Liver (tissue), 9 donors: ENCODE measurements around the gene PRKN. TPM values are rescaled to one million over a fixed set of nuclear protein-coding genes. Genes with fewer than 3 reads are reported as not detected.

ENCODE experiments used
- DNase-seq: peaks from one replicate; pipeline ENCODE4 v3.0.0-alpha.2; 2017; ENCODE audit warnings: low spot score
- H3K27ac ChIP-seq, 2 donors: one replicate each; pipeline ENCODE4 v1.7.0; 2013; ENCODE audit warnings: inconsistent platforms in 2 of 2, low read length in 2 of 2, control low read depth in 1 of 2, low read depth in 1 of 2, mild to moderate bottlenecking in 1 of 2
- H3K27me3 ChIP-seq, 4 donors: one replicate each; pipeline versions ENCODE4 v1.6.1 to v1.7.0; 2013; ENCODE audit warnings: low read length in 3 of 4, inconsistent platforms in 1 of 4, mild to moderate bottlenecking in 1 of 4, moderate library complexity in 1 of 4; ENCODE audit not compliant: control insufficient read depth in 4 of 4, insufficient read depth in 4 of 4
- H3K36me3 ChIP-seq, 4 donors: one replicate each; pipeline versions ENCODE4 v1.6.1 to v1.7.0; 2013; ENCODE audit warnings: low read length in 3 of 4, mild to moderate bottlenecking in 3 of 4, low read depth in 1 of 4, moderate library complexity in 1 of 4; ENCODE audit not compliant: control insufficient read depth in 4 of 4, insufficient read depth in 3 of 4
- H3K4me1 ChIP-seq, 4 donors: one replicate each; pipeline versions ENCODE4 v1.6.1 to v1.7.0; 2013; ENCODE audit warnings: low read length in 3 of 4, mild to moderate bottlenecking in 3 of 4, moderate library complexity in 1 of 4; ENCODE audit not compliant: control insufficient read depth in 4 of 4, insufficient read depth in 4 of 4
- H3K4me3 ChIP-seq, 3 donors: one replicate each; pipeline versions ENCODE4 v1.6.1 to v1.7.0; 2013; ENCODE audit warnings: low read length in 3 of 3, control low read depth in 1 of 3, low read depth in 1 of 3, mild to moderate bottlenecking in 1 of 3
- H3K9ac ChIP-seq, 2 donors: one replicate each; pipeline ENCODE4 v1.7.0; 2013; ENCODE audit warnings: low read length in 2 of 2, mild to moderate bottlenecking in 2 of 2, moderate library complexity in 2 of 2, control low read depth in 1 of 2, low read depth in 1 of 2
- H3K9me3 ChIP-seq, 4 donors: one replicate each; pipeline versions ENCODE4 v1.6.1 to v1.7.0; 2013; ENCODE audit warnings: low read length in 3 of 4; ENCODE audit not compliant: control insufficient read depth in 4 of 4
- EGR1 ChIP-seq, 2 donors: IDR thresholded peaks; 2 replicates each; pipeline ENCODE4 v1.6.1; 2016 to 2018; ENCODE audit warnings: antibody characterized with exemption in 2 of 2, low read depth in 2 of 2
- FOXA2 ChIP-seq: IDR thresholded peaks from 2 replicates; pipeline ENCODE4 v1.6.1; 2016; ENCODE audit warnings: antibody characterized with exemption
- HNF4A ChIP-seq, 2 donors: conservative IDR thresholded peaks; 2 replicates each; pipeline ENCODE4 v1.6.1; 2016; ENCODE audit warnings: antibody characterized with exemption in 2 of 2, mild to moderate bottlenecking in 2 of 2
- HNF4G ChIP-seq: IDR thresholded peaks from 2 replicates; pipeline ENCODE4 v1.6.1; 2016; ENCODE audit warnings: antibody characterized with exemption
- JUND ChIP-seq, 2 donors: IDR thresholded peaks; 2 replicates each; pipeline ENCODE4 v1.6.1; 2016; ENCODE audit warnings: antibody characterized with exemption in 2 of 2
- NR2F2 ChIP-seq: IDR thresholded peaks from 2 replicates; pipeline ENCODE4 v1.6.1; 2016; ENCODE audit warnings: antibody characterized with exemption
- RAD21 ChIP-seq, 2 donors: IDR thresholded peaks; 2 replicates each; pipeline ENCODE4 v1.6.1; 2016; ENCODE audit warnings: antibody characterized with exemption in 2 of 2, mild to moderate bottlenecking in 2 of 2
- RXRA ChIP-seq, 2 donors: IDR thresholded peaks; 2 replicates each; pipeline ENCODE4 v1.6.1; 2017 to 2018; ENCODE audit warnings: antibody characterized with exemption in 2 of 2, mild to moderate bottlenecking in 1 of 2
- SP1 ChIP-seq: IDR thresholded peaks from 2 replicates; pipeline ENCODE4 v1.6.1; 2018; ENCODE audit warnings: antibody characterized with exemption, mild to moderate bottlenecking
- TAF1 ChIP-seq: conservative IDR thresholded peaks from 2 replicates; pipeline ENCODE4 v1.6.1; 2016; ENCODE audit warnings: antibody characterized with exemption, mild to moderate bottlenecking
- YY1 ChIP-seq: IDR thresholded peaks from 2 replicates; pipeline ENCODE4 v1.6.1; 2016; ENCODE audit warnings: antibody characterized with exemption, mild to moderate bottlenecking
- WGBS: extraction: QIAGEN DNeasy Blood & Tissue Kit; methylation state at CpG from one replicate; pipeline ENCODE4 v1.1.7; 2013; 5-methylcytosine and 5-hydroxymethylcytosine counted together
- polyA plus RNA-seq, 2 donors: library from polyadenylated mRNA; stranded (reverse) in 1 of 2; unstranded in 1 of 2; fragments of 200-250 nt in 1 of 2; fragments of >200 nt in 1 of 2; fragmentation: Nextera tagmentation in 1 of 2; extraction: Ambion mirVana in 1 of 2; gene quantifications; one replicate each; pipeline versions ENCODE4 v1.2.1 to v1.2.3, GENCODE V29; 2013 to 2015
- total RNA-seq, 2 donors: library from RNA; depleted of rRNA; stranded (reverse); fragments of >200 nt; gene quantifications; one replicate each; pipeline ENCODE4 v1.2.3, GENCODE V29; 2014
- TF ChIP-seq, protein P1 (sequence below): IDR thresholded peaks from 2 replicates; pipeline ENCODE4 v1.6.1; 2016; ENCODE audit warnings: antibody characterized with exemption, mild to moderate bottlenecking
- TF ChIP-seq, protein P2 (sequence below): IDR thresholded peaks from 2 replicates; pipeline ENCODE4 v1.6.1; 2016; ENCODE audit warnings: antibody characterized with exemption
- TF ChIP-seq, protein P3 (sequence below): IDR thresholded peaks from 2 replicates; pipeline ENCODE4 v1.6.1; 2016; ENCODE audit warnings: antibody characterized with exemption
- TF ChIP-seq, protein P4 (sequence below): IDR thresholded peaks from 2 replicates; pipeline ENCODE4 v1.6.1; 2016; ENCODE audit warnings: antibody characterized with exemption
- TF ChIP-seq, protein P5 (sequence below): fragments of 150-350 bp; IDR thresholded peaks from 2 replicates; pipeline ENCODE4 v1.5.1; 2017; ENCODE audit warnings: improper control_type of control experiment, low read depth, low read length; ENCODE audit not compliant: missing input control
- donor health status: healthy.
- donor health status: healthy.
- donor health status: healthy.
- donor health status: healthy.
- donor health status: healthy.

The PRKN gene
- total and polyA plus RNA-seq, 4 donors = 0.47 to 4.1 (median 3.2) TPM

DNA sequence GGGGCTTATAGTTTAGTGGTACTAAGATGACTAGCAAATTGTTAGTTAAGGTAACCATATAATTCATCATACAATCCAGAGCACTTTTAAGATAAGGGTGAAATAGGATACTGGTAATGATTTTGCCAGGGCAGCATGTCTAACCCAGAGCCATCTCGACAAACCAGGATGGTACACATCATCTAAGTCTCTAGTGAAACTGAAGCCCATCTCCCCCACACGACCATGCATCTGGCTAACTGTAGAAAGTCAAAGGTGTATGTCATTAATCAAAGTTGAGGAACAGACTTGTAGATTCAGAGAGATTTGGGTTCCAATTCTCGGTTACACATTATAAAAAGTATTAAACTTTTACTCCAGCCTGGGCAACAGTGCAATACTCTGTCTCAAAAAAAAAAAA, 78.3 kb downstream of the PRKN start (continued):
- TF ChIP-seq, protein P1, sequence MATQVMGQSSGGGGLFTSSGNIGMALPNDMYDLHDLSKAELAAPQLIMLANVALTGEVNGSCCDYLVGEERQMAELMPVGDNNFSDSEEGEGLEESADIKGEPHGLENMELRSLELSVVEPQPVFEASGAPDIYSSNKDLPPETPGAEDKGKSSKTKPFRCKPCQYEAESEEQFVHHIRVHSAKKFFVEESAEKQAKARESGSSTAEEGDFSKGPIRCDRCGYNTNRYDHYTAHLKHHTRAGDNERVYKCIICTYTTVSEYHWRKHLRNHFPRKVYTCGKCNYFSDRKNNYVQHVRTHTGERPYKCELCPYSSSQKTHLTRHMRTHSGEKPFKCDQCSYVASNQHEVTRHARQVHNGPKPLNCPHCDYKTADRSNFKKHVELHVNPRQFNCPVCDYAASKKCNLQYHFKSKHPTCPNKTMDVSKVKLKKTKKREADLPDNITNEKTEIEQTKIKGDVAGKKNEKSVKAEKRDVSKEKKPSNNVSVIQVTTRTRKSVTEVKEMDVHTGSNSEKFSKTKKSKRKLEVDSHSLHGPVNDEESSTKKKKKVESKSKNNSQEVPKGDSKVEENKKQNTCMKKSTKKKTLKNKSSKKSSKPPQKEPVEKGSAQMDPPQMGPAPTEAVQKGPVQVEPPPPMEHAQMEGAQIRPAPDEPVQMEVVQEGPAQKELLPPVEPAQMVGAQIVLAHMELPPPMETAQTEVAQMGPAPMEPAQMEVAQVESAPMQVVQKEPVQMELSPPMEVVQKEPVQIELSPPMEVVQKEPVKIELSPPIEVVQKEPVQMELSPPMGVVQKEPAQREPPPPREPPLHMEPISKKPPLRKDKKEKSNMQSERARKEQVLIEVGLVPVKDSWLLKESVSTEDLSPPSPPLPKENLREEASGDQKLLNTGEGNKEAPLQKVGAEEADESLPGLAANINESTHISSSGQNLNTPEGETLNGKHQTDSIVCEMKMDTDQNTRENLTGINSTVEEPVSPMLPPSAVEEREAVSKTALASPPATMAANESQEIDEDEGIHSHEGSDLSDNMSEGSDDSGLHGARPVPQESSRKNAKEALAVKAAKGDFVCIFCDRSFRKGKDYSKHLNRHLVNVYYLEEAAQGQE = no peak
- no peak for TF ChIP-seq JUND (IDR thresholded peaks at IDR 0.05)

DNA sequence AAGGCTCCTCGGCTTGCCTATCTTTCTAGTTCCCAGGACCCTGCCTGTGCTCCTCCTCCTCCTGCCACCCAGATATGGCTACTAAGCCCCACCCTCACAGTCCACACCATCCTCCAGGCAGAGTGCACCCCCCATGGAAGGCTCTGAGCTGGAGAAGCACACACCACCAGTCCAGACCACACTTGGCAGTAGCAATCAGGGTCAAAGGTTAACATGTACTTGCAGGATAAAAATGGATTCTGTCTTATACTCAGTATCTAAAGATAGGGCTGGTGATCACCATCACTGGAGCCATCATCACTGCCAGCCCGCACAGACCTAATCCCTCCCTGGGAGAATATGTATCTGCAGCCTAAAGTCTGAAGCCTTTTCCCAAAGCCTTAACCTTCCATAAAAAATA, 83.4 kb downstream of the PRKN start:
- WGBS = 92% methylated on average over 2 of the region's 2 CpGs
- no peaks in the 10 kb centered on the region for H3K9me3 ChIP-seq
- H3K27ac ChIP-seq = no peak overlapping the region
- H3K4me3 ChIP-seq = no peak overlapping the region
- H3K27me3 ChIP-seq = no peaks in the 10 kb centered on the region
- H3K9ac ChIP-seq = no peak overlapping the region
- peaks cover 0 to 1% (median 0%) of the 10 kb centered on the region in 4 donors for H3K4me1 ChIP-seq
- no peak for DNase-seq
- no peaks in the 10 kb centered on the region for H3K36me3 ChIP-seq
- TF ChIP-seq RXRA (IDR thresholded peaks at IDR 0.05) (no peak), SP1 (no peak), NR2F2 (no peak), TAF1 (no peak), FOXA2 (no peak), YY1 (no peak), JUND (IDR thresholded peaks at IDR 0.05) (no peak), HNF4A (conservative IDR thresholded peaks at IDR 0.05) (no peak), RAD21 (IDR thresholded peaks at IDR 0.05) (no peak), HNF4G (no peak), EGR1 (IDR thresholded peaks at IDR 0.05; ENCODE audit: low read depth in 2 of 2) (no peak)
- TF ChIP-seq, protein P2, sequence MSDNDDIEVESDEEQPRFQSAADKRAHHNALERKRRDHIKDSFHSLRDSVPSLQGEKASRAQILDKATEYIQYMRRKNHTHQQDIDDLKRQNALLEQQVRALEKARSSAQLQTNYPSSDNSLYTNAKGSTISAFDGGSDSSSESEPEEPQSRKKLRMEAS = no peak
- TF ChIP-seq, protein P1 = no peak
- TF ChIP-seq, protein P3, sequence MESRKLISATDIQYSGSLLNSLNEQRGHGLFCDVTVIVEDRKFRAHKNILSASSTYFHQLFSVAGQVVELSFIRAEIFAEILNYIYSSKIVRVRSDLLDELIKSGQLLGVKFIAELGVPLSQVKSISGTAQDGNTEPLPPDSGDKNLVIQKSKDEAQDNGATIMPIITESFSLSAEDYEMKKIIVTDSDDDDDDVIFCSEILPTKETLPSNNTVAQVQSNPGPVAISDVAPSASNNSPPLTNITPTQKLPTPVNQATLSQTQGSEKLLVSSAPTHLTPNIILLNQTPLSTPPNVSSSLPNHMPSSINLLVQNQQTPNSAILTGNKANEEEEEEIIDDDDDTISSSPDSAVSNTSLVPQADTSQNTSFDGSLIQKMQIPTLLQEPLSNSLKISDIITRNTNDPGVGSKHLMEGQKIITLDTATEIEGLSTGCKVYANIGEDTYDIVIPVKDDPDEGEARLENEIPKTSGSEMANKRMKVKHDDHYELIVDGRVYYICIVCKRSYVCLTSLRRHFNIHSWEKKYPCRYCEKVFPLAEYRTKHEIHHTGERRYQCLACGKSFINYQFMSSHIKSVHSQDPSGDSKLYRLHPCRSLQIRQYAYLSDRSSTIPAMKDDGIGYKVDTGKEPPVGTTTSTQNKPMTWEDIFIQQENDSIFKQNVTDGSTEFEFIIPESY = no peak
- TF ChIP-seq, protein P4, sequence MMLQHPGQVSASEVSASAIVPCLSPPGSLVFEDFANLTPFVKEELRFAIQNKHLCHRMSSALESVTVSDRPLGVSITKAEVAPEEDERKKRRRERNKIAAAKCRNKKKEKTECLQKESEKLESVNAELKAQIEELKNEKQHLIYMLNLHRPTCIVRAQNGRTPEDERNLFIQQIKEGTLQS = no peak
- TF ChIP-seq, protein P5, sequence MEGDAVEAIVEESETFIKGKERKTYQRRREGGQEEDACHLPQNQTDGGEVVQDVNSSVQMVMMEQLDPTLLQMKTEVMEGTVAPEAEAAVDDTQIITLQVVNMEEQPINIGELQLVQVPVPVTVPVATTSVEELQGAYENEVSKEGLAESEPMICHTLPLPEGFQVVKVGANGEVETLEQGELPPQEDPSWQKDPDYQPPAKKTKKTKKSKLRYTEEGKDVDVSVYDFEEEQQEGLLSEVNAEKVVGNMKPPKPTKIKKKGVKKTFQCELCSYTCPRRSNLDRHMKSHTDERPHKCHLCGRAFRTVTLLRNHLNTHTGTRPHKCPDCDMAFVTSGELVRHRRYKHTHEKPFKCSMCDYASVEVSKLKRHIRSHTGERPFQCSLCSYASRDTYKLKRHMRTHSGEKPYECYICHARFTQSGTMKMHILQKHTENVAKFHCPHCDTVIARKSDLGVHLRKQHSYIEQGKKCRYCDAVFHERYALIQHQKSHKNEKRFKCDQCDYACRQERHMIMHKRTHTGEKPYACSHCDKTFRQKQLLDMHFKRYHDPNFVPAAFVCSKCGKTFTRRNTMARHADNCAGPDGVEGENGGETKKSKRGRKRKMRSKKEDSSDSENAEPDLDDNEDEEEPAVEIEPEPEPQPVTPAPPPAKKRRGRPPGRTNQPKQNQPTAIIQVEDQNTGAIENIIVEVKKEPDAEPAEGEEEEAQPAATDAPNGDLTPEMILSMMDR = no peak
